ENCODE data around the gene IL17REL.

DNA sequence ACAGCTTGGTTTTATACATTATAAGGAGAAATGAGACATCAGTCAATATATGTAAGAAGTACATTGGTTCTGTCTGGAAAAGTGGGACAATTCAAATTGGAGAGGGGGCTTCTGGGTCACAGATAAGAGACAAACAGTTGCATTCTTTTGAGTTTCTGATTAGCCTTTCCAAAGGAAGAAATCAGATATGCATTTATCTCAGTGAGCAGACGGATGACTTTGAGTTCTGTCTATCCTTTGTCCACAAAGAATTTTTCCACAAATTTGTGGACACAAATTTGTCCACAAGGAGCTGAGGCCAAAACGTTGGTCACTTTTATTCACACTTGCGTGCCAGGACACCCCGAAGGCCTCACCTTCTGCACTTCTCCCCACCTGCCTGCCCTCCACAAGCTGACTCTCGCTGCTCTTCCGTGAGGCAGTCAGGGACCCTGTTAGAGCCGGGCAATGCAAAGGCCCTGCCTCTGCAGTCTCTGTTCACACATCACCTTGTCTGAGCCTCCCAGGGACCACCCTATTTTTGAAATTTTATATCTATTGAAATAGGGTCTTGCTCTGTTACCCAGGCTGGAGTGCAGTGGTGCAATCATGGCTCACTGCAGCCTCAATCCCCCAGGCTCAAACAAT is 20.5 kb downstream of the IL17REL start:
- TF ChIP-seq, protein P1, sequence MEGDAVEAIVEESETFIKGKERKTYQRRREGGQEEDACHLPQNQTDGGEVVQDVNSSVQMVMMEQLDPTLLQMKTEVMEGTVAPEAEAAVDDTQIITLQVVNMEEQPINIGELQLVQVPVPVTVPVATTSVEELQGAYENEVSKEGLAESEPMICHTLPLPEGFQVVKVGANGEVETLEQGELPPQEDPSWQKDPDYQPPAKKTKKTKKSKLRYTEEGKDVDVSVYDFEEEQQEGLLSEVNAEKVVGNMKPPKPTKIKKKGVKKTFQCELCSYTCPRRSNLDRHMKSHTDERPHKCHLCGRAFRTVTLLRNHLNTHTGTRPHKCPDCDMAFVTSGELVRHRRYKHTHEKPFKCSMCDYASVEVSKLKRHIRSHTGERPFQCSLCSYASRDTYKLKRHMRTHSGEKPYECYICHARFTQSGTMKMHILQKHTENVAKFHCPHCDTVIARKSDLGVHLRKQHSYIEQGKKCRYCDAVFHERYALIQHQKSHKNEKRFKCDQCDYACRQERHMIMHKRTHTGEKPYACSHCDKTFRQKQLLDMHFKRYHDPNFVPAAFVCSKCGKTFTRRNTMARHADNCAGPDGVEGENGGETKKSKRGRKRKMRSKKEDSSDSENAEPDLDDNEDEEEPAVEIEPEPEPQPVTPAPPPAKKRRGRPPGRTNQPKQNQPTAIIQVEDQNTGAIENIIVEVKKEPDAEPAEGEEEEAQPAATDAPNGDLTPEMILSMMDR (IDR thresholded peaks at IDR 0.05) = no peak
- TF ChIP-seq EP300 (IDR thresholded peaks at IDR 0.05) (no peak), POLR2AphosphoS5 (IDR thresholded peaks at IDR 0.05) (no peak)
